HG02938 (cell line): ENCODE results near the gene ARHGAP12.
"Not testable (repeated sequence)": the region's sequence is repeated elsewhere in the genome, so short reads cannot be mapped to it uniquely, and the experiment has no call there.

Source experiments
- ATAC-seq: cut with Tn5 transposase; IDR thresholded peaks from one replicate; pipeline ENCODE4 v1.9.1; 2021; ENCODE audit warnings: mild to moderate bottlenecking, moderate library complexity; ENCODE audit not compliant: unreplicated experiment

Gene ARHGAP12

DNA sequence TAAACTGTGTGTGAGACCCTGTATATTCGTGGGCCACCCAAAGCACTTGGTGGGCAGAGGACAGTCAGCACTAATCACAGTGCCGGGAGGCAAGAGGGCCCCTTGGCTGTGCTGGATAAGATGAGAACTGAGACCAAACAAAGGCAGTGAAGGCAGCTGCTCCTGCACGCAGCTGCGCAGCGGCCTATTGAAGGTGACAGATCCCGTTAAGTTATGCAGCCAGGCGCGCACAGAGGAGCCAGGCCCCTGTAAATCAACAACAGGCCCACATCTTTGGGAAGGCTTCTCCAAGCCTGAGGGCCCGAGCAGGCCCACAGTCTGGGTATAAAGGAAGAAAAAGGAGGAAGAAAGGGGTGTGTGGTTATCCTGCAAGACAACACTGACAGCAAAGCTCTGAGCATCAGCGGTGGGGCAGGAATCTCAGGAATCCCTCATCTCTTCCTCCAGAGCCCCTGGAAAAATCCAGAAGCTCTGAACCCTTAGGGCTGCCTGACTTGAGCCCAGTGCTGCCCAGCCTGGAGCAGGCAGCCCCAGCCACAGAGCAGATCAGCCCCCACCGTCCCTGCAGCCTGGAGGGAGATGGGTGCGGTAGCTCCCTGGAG, 154.2 kb downstream of the ARHGAP12 start:
- ATAC-seq, result no peak

DNA sequence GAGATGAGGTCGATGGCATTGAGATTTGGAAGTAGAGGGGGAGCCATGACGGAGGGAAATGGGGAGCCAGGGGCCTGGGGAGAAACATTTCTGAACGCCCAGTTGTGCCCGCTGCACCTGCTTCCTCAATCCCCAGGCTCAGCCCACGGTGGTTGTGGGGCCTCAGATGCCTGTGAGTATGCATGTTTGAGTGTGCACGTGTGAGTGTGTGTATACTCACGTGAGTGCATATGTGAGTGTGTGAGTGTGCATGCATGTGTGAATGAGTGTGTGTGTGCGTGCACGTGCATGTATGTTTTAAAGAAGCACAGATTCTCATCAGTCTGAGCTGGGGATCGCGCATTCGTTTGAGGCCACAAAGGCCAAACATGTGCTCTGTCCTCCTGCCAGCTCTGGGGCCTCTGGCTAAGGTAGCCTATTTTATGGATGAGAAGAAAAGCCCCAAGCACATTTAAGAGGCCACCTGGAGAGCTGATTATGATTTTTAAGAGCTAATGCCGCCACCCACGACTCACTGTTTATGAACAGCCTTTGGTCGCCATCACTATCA, 154.8 kb downstream of the ARHGAP12 start:
- ATAC-seq, result no peak

DNA sequence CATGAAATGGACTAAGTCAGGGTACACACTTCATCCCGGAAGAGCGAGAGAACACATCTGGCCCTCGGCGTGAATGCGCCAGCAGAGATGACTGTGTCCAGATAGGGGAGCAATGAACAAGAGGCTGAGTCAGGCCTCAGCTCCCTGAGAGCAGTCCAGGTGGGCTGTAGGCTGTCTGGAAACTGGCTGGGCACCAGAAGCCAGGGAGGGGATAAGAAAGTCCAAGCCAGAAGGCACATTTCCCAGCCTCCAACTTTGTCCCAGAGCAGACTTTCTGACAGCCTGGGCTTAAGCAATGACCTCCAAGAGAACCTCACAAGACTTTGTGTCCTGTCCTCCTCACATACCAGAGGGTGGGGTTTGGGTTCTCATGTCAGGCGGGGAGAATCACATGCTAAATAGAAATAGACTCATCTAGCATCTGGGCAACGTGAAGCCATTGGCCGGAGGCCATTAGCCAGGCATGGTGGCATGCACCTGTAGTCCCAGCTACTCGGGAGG, 157.2 kb downstream of the ARHGAP12 start:
- no peak for ATAC-seq

DNA sequence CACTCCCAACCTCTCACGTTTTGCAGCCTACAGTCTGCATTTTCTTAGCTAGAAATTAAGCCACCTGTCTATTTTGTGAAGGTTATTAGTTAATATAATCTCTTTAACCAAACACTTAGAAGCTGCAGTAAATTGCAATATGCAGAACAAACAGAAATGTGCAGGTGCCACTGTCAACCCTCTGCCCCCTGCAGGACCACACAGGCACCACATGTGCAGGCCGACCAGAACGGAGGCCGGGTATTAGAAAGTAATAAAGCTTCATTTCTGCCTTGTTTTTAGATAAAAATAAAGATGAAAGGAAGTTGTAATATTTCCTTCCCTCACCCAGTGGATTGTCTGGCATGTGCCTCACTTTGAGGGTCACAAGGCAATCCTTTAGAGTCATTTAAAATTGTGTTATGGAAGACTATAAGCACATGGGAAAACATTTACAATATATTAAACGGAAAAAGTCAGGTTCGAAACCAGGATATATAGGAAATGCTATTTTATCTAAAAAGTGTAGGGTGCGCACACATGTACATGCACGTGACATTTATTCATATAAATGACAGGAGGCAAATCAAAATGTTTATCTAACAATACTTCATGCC, 158.2 kb downstream of the ARHGAP12 start:
- no peak for ATAC-seq

DNA sequence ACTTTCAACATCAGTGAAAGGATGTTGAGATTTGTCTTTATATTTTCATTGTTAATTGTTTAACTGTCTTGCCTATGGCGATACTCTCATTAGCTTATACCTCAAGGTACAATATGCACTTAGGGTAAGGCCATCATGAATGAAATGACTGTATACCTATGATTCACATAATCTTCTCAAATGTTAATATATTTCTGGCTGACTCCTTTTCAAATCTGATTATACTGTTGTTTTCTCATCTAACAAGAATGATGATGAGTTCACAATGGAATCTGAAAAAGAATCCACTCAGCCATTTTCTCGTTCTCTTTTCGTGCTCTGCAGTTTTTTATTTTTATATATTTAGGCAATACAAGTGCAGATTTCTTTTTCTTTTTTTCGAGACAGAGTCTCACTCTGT, 159.1 kb downstream of the ARHGAP12 start:
- ATAC-seq, result no peak

DNA sequence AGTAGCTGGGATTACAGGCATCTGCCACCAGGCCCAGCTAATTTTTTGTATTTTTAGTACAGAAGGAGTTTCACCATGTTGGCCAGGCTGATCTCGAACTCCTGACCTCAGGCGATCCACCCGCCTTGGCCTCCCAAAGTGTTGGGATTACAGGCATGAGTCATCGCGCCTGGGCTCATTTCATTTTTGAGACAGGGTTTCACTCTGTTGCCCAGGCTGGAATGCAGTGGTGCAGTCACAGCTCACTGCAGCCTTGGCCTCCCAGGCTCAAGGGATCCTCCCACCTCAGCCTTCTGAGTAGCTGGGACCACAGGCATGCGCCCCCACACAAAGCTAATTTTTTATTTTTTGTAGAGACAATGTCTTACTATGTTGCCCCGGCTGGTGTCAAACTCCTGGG, 159.7 kb downstream of the ARHGAP12 start:
- not testable (repeated sequence) for ATAC-seq

DNA sequence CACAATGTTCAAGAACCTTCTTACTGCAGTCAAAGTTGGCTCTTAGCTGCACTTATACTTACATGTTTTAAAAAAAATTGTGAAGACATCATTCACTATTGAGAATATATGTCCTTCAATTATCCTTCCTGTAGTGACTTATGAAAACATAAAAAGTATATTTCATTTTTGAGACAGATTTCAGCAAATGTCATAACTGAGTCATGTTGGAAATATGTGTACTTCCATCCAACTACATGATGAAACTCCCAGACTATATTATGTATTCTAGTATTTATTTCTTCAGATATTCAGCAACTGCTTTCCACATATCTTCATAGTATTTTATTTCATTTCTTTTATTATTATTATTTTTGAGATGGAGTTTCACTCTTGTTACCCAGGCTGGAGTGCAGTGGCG, 160.2 kb downstream of the ARHGAP12 start:
- no peak for ATAC-seq

DNA sequence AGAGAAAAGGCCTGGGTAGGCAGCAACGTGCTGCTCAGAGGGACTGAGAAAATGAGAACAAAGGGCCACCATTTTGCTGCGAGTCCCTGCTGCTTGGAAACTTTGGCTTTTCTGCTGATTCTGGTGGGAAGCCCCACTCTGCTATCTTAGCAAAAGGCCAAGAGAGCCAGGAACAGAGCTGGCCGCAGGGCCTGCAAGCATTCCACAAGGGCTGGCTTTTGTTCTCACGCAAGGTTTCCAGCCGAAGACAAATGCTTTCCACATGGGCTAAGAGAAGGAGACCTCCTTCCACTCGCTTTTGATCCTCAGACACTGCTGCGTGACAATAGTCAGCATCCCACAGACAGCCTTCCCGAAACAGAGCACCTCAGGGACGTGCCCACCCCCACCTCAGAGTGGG, 163.1 kb downstream of the ARHGAP12 start:
- no peak for ATAC-seq

DNA sequence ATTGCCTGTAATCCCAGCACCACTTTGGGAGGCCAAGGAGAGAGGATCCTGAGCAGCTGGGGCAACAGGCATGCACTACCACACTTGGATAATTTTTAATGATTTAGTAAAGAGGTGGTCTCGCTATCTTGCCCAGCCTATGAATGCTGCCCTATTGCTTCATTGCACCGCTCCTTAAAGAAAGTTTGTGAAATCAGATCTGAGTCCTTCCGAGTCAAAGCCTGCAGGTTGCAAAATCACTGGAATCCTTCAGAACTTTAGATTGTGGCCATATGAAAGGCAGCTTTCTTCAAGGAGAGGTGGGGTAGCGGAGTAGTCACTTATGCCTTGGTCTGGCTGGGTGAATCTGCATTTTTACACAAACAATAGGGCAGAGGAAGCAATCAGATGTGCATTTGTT, 166.3 kb downstream of the ARHGAP12 start:
- ATAC-seq, result no peak

DNA sequence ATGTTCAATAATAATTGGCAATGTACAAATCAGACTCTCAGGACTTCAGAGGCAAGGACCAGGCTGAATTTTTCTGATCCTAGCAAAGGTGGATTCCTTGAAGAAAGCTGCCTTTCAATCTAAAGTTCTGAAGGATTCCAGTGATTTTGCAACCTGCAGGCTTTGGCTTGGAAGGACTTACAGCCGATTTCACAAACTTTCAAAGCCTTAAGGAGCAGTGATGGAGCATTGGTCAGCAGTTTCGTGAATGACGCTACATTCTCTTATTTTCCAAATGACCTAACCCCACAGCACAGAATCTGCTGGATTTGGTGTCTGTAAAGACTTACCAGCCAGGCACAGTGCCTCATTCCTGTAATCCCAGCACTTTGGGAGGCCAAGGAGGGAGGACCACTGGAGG, 167.5 kb downstream of the ARHGAP12 start:
- ATAC-seq, result no peak

DNA sequence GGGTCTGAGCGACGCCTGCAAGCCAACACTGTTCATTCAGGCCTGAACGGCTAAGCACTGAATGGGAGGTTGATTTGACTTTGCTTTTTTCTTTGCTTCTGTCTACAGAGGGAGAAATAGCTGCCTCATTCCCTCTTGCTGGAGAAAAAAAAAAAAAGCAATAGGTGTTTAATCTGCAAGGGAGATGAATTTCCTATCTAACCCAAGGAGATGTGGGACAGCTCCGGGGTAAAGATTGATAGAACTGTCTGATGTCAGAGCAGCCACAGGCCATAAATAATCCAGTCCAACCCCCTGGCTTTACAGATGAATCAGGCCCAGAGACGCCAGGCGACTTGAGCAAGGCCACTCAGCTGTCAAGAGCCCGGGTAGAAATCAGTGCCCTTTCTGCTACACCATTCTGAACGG, 168.0 kb downstream of the ARHGAP12 start:
- no peak for ATAC-seq

DNA sequence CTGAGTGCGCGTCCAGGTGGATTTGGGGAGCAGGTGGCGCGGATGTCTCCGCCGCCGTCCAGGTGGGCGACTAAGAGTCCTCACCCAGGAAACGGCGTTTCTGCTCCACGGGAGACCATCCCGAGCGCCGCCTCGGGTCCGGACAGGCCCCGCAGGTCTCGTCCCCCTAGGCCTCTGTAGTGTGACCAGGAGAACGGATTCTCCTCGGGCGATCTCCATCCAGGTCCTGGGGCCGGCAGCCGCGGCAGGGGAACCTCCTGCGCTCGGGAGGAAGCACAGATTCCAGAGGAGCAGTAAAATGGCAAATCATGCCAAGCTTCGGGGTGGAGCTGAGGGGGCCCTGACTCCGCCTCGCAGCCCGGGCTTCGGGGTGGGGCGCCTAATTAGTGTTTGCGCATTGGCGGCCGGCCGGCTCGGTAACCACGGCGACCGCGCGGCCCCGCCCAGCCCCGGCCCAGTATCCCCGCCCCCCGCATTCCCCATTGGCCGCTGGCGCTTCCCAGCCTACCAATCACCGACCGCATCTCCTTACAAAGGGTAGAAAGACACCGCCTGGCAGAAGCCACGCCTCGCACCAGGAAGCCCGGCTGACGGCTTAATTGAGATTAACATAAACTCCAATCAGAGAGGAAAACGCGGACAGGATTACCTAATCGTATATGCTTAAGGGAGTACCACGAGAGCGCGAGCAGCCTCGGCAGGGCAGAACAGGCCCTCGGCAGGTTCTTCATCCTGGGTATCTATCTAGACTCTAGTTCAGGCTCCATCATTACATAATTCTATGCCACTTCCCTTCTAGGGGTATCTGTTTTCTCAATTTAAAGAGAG, 168.6 kb downstream of the ARHGAP12 start:
- ATAC-seq, result peak; percentile 91

DNA sequence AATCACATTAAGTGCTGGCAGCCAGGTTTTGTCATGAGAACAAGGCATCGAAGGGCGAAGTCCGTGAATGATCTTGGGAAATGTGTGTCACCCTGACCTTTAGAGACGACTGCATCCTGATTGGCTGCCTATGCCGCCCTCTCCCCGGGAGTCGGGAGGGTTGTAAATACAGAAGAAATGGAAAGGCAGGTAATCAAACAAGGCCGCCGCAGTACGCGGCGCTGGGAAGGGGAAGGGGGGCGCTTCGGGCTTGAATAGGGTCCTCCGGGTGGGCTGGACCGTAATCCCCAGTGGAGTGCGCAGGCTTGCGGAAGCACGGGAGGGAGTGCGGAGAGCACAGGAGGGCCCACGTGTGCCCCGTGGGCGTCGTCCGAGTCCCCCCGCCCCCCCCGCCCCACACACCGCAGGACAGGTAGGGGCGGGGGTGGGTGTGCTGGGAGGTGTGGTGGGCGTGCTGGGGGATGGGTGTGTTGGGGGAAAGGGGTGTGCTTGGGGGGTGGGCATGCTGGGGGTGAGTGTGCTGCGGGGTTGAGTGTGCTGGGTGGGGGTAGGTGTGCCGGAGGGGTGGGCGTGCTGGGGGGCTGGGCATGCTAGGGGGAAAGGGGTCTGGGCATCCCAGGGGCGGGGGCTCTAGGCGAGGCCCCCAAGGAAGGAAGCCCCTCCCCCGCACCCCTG, 169.4 kb downstream of the ARHGAP12 start:
- ATAC-seq, result no peak

DNA sequence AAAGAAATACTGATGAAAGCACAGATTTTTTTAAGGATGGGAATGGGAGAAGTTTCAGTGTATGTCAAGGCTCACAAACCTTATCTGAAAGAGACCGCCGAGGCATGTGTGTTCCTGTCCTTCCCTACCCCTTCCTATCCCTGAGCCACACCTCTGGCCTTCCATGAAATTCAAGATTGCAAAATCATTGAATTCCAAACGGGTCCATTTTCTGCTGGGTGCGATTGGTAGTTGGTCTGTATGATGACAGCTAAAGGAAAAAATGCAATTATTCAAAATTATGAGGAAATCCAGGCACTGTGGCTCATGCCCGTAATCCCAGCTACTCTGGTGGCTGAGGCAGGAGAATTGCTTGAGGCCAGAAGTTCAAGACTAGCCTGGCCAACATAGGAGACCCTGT, 170.1 kb downstream of the ARHGAP12 start:
- no peak for ATAC-seq

DNA sequence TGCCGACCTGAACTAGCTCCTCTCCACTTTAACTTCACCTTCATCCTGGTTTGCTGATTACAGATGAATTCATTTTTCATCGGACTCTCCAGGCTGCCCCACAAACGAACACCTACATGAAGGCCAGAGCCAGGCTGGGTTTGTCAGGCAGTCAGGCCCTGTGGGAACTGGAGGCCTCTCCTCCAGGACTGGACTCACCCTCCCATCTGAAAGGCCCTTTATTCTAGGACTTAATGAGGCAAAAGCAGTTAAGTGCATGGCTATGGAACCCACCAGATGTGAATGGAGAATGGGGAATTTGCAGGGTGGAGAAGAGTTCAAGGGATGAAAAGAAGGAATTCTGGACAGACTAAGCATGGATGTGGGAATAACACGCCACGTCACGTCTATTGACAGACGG, 170.8 kb downstream of the ARHGAP12 start:
- ATAC-seq, result no peak

DNA sequence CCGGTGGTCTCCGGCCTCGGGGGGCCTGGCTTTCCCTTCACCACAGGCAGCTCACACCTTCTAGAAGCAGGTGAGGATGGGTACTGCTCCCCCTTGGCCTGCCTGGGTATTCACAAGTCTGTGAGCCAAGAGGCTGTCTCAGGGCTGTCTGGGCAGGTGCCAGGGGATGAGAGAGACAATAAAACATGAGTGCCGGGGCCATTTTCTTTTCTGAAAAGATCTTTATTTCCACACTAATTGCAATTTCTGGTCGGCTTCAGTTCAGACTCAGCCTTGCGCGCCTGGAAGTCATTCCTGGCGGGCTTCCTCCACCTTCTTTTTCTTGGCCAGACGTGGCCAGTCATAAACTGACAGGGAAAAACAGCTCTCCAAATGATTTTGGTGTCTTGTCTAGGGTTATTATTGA, 171.2 kb downstream of the ARHGAP12 start:
- ATAC-seq, result no peak

DNA sequence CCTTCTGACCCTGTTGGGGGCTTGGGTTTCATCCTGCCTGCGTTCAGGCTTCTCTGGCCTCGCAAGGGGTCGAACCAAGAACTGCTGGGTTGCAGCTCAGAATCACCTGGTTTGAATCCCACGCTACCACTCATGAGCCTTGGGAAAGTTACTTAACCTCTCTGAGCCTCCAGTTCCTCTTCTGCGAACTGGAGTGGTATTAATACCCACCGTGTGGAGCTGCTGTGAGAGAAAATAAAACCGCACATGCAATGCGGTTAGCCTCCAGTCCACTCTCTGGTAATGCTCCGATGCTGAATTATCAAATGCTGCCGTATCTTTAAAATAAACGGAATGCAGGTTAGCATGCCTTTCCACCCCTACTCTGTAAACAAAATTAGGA, 171.9 kb downstream of the ARHGAP12 start:
- ATAC-seq, result no peak

DNA sequence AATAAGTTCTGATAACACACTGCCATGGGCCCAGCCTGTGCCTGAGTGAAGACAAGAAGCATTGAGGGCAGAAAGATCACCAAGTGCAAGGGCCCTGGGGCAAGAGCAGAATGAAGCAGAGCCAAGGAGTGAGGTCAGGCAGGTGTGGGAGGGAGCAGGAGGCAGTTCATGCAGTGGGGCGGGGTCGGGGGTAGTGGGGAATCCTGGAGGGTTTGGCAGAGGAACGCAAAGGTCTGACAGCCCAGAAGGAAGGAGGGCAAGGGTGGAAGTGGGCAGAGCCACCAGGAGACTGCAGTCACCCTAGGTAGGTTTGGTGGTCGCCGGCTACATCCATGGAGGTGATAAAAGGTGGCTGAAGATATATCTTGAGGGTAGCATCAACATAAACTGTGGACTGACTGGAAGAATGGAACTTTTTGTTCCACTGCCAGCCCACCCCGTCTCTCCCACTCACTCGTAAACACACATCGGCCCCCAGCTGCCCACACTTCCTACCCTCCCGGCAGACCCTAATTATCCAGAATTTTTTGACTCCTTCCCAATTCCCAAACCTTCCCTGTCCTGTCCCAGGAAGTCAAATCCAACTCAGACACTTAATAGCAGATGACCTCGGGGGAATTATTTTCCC, 172.4 kb downstream of the ARHGAP12 start:
- ATAC-seq, result no peak
